ENCODE data around the gene TTC1. TPM values are rescaled to one million over a fixed set of nuclear protein-coding genes. Genes with fewer than 3 reads are reported as not detected.
A peak's percentile ranks its signal among the peaks of the same experiment; 100 is the strongest.

The TTC1 gene
- total and polyA plus RNA-seq, 9 of the 15 experiments (the other 6 are each of a cell fraction or from before 2014, with no cell fraction given), result 51.9 to 173 (median 87.7) TPM

DNA sequence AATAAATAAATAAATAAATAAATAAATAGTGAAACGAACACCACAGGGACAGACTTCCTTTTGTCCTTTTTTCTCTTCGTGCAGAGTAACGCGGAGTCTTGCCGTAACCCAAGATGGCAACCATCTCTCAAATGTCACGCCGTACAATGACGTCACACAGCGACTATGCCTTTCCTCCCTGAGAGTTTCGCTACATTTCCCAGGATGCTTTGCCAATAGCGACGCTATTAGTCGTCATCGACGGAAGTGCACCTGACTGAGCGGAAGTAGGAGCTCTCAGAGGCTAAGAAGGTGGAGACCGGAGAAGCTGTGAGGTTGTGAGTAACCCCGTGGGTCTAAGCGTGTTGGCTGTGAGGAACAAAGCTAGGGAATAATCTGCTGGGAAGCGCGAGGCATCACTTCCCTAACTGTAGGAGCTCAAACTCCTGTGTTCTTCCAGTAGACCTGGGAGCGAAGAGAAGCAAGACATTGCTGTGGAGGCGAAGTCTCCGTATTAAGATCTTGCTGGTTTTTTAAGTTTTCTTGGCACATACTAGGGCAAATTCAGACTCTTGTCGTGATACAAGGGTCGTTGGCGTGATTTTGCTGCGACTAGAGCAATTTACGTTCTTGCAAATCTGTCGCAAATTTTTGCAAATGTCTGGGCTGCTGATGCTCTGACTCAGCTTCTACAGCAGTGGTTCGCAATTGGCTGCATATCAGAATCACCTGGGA, at the start of gene TTC1 (continued):
- no peak for TF ChIP-seq SMAD4 (CRISPR knock-in tag; conservative IDR thresholded peaks at IDR 0.05)
- TF ChIP-seq RAD51 (IDR thresholded peaks at IDR 0.05; ENCODE audit: borderline replicate concordance, low read depth), result peak; percentile 57; the same call in 1 of the 2 replicates
- TF ChIP-seq RB1 (IDR thresholded peaks at IDR 0.05; ENCODE audit: low read depth), result 0 out of 2 replicates have a peak, but pooled peaks have one; percentile 12
- TF ChIP-seq SMARCA5 (IDR thresholded peaks at IDR 0.05), result no peak
- no peak for TF ChIP-seq ZNF764 (CRISPR knock-in tag; IDR thresholded peaks at IDR 0.05; ENCODE audit: low read depth)
- no peak for TF ChIP-seq HNRNPK (IDR thresholded peaks at IDR 0.05; ENCODE audit: low read depth, low read length, poor library complexity, severe bottlenecking)
- TF ChIP-seq GTF2A2 (tag; IDR thresholded peaks at IDR 0.05), result no peak
- no peak for TF ChIP-seq KLF1 (tag; IDR thresholded peaks at IDR 0.05)
- TF ChIP-seq NEUROD1 (IDR thresholded peaks at IDR 0.05; ENCODE audit: borderline replicate concordance, low read depth, low read length, partially characterized antibody), result no peak
- no peak for TF ChIP-seq HDGF (IDR thresholded peaks at IDR 0.05)
- TF ChIP-seq KAT2B (IDR thresholded peaks at IDR 0.05; ENCODE audit: low read depth, low read length), result no peak
- TF ChIP-seq, protein P1, sequence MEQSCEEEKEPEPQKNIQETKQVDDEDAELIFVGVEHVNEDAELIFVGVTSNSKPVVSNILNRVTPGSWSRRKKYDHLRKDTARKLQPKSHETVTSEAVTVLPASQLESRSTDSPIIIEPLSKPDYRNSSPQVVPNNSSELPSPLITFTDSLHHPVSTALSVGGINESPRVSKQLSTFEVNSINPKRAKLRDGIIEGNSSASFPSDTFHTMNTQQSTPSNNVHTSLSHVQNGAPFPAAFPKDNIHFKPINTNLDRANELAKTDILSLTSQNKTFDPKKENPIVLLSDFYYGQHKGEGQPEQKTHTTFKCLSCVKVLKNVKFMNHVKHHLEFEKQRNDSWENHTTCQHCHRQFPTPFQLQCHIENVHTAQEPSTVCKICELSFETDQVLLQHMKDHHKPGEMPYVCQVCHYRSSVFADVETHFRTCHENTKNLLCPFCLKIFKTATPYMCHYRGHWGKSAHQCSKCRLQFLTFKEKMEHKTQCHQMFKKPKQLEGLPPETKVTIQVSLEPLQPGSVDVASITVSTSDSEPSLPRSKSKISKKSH (CRISPR knock-in tag; IDR thresholded peaks at IDR 0.05), result no peak
- TF ChIP-seq ZNF124 (CRISPR knock-in tag; IDR thresholded peaks at IDR 0.05), result no peak
- TF ChIP-seq ZC3H11A (IDR thresholded peaks at IDR 0.05; ENCODE audit: low read depth, low read length), result peak; percentile 97
- TF ChIP-seq FOXM1 (IDR thresholded peaks at IDR 0.05; ENCODE audit: low read depth), result no peak
- TF ChIP-seq FOXM1 (CRISPR knock-in tag; IDR thresholded peaks at IDR 0.05; ENCODE audit: low read depth), result no peak
- no peak for TF ChIP-seq ETV6 (IDR thresholded peaks at IDR 0.05; ENCODE audit: borderline replicate concordance in 1 of 2, low read depth in 2 of 2, low read length in 1 of 2)
- TF ChIP-seq ETV6 (CRISPR knock-in tag; IDR thresholded peaks at IDR 0.05; ENCODE audit: borderline replicate concordance), result no peak
- TF ChIP-seq ILK (tag; IDR thresholded peaks at IDR 0.05; ENCODE audit: borderline replicate concordance, low read depth), result no peak
- TF ChIP-seq EGR1 (conservative IDR thresholded peaks at IDR 0.05), result no peak

All from K562 (cell line).